NK-92 (cell line): ENCODE data around the gene SLC6A8.
"Not testable (repeated sequence)": the region's sequence is repeated elsewhere in the genome, so short reads cannot be mapped to it uniquely, and the experiment has no call there.

Experiments used
- DNase-seq: peaks from one replicate; lab custom pipeline; 2025; ENCODE audit not compliant: unreplicated experiment; lab: John Stamatoyannopoulos, UW

SLC6A8 gene

DNA sequence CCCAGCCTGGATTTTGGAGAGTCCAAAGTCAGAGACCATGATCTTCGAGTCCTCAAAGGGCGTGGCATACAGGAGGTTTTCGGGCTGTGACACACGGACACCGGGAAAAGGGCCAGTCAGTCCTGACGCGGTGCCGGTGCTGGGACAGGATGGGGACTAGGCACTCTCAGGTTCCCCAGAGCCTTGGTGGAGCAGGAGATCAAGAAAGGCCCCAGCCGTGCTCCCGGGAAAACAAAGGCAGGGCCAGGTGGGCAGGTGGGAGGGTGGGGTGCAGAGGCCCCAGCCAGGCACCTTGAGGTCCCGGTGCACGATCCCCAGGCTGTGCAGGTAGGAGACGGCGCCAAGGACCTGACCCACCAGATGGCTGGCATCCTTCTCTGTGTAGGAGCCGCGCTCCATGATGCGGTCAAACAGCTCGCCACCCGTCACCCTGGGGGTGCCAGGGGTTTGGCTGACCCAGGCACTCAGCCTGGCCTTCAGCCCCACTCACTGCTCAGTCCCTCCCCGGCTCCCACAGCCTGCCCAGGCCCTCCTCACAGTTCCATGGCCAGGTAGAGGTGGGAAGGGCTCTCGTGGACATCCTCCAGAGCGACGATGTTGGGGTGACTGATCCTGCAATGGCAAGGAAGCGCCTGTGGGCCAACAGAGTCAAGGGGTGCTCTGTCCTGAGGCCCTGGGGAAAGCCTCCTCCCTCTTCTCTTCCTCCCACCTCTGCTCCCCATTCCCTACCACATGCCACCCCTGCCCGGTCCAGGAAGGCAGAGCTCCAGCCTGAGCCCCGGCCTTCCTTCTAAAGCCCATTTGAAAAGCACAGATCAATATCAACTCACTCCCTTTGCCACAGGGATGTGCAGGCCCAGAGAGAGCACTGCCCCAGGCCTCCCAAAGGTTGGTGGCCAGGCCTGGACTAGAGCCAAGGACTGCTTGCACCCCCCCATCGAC, 15.9 kb upstream of the SLC6A8 start:
- DNase-seq, result no peak

DNA sequence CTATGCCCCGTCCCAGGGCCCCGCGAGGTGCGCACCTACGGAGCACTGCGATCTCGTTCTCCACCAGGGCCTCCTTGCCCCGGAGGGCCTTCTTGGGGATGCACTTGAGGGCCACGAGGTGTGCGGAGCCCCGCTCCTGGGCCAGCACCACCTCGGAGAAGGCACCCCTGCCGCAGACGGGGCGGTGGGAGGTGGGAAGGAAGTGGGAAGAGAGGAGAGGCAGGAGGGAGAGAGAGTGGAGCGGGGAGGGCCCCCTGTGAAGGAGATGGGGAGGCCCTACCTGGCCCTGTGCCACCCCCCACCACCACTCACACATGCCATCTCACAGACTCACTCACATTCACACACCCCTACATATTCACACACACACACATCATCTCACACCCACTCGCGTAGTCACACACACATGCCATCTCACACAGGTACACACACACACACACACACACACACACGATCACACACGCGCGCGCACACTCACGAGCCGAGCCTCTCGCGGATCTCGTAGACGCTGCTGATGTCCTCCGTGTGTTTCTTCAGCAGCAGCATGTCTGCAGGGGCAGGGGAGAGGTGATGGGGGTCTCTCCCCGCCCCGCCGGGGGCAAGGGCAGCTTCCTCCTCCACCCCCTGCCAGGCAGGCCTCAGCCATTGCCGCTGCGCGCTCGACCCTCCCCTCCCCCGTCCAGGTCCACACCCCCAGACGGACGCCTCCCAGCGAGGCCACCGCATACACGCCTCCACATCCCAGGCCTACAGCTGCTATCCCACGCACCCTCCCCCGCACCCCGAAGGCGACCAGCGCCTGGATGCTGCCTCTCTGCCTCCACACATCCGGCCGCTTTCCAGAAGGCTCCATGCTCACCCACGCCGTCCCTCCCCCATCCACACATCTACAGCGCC, 14.9 kb upstream of the SLC6A8 start:
- DNase-seq, result no peak

DNA sequence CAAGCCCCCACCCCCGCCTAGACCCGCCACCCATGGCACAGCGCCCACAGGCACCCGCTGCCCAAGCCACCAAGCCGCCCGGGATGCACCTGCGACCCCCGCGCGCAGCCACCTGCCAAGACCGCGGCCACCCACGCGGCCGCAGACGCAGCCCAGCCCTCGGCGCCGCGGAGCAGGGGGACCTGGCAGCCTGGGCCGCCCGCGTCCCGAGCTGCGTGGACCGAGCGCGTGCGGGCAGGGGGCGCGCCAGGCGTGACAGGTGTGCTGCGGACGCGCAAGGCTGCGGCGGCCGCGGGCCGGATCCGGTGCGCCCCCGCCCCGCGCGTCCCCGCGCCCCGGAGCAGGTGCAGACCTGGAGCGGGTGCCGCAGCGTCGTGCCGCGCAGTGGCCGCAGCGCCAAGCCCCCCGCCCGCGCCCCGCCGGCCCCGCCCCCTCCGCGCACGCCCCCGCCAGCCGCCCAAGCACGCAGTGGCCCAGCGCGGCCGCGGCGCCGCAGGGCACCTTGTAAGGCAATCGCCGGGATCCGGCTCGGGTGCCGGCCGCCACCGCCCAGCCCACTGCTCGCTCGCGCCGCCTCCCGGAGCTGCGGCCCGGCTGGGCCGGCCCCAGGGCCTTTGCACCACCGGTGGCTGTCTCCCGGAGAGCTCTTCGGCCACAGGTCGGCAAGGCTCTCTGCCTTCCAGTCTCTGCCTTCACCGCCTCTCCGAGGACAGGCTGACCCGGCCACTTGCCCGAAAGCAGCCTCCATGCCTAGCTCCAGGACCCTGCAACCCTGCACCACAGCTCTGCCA, 14.1 kb upstream of the SLC6A8 start, which contains the start of gene PNCK:
Gene PNCK, minus strand, starts transcription at position 386 of the 791 bp plus-strand sequence. CDS start 737 bp downstream, outside the sequence.
- no peak for DNase-seq

DNA sequence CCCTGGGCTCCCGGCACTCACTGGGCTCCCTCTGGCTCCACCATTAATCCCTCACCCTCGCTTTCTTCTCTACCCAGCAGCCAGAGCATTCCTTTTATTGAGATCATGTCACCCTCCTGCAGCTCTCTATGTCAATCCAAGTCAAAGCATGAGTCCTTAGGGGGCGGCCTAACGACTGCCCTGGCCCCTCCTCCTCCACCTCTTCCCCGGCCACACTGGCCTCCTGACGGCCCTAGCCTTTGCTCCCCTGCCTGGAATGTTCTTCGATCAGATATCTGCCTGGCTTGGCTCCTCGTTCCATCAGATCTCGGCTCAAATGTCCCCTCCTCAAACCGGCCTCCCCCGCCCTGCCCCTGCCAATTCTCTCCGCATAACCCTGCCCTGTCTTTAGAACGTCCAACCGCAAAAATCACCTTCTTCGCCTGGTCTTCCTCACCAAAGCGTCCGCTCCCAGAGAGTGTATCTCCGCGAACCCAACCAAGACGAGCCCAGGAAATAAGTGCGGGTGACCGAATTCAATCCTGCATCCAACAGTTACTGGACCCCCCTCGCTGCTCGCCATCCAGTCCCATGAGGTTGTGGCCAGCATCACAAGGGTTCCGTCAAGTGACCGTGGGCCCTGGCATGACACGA, 13.4 kb upstream of the SLC6A8 start:
- no peak for DNase-seq

DNA sequence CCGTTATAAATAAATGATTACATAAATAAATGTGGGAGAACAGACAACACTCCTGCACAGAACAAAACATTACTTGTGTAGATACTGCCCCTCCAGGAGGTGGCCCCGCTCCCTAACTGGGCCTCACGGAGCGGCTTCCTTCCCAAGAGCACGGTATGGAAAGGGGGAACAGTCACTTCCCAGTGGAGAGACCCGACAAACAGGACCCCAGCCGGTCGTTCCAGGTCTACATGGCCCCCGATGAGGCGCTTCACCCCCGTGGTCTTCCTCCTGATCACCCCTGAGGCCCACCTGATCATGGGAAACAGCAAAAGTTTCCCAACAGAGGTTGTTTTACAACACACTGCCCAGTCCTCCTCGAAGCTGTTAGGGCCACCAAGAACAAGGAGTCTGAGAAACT, 6.6 kb upstream of the SLC6A8 start:
- DNase-seq, result no peak

DNA sequence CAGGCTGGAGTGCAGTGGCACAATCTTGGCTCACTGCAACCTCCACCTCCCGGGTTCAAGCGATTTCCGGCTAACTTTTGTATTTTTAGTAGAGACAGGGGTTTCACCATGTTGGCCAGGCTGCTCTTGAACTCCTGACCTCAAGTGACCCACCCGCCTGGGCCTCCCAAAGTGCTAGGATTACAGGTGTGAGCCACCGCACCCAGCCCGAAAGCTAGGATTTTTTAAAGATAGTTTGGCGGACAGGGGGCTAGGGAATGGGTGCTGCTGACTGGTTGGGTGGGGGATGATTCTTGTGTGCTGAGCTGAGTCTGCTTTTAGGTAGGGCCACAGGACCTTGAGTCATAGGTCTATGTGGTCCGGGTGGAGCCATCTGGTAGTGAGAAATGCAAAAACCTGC, 4.2 kb upstream of the SLC6A8 start:
- not testable (repeated sequence) for DNase-seq

DNA sequence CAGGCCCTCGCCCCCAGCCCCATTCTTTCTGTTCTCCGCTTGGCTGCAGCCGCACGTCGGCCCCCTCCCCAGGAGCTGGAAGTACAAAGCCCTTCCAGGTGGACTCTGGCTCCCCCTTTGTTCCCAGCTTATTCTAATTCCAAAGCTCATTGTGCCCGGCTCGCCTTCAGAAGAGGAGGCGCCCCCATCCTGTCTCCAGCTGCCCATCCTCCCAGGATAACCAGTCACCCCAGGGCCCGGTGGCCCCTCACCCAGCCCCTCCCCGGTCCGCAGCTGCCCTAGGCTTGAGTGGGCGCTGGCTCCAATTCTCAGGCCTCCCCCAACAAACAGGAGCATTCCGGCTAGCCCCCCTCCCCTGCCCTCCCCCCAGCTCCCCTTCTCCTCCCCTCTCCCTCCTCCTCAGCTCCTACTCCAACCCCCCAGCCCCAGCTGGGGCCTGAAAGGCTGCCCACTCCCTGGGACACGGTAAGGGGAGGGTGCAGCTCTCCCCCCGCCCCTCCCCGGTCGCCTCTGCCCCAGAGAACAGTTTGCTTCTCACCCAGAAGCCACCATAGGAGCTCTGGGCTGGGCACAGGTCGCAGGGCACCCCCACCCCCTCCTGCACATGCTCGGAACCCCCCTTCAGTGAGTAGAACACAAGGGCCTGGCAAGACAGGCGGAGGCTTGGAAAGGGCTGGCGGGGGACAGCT, 3.1 kb upstream of the SLC6A8 start:
- DNase-seq, result no peak

DNA sequence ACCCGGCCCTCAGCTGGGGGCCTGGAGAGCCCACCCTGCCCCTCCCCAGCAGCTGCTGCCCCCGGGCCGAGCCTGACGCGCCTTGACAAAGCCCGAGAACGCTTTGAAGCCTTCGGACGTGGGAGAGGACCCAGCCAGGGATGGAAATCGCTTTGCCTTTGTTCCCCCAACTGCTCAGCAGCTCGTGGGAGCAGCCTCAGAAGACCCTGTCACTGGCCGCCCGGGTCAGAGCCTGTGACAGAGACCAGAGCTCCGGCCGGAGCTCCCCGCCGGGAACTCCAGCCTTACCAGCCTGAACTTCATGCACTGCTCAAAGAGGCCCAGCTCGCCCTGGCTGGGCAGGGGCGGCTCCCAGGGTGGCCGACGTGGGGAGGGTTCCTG, 2.6 kb upstream of the SLC6A8 start:
- DNase-seq, result no peak

DNA sequence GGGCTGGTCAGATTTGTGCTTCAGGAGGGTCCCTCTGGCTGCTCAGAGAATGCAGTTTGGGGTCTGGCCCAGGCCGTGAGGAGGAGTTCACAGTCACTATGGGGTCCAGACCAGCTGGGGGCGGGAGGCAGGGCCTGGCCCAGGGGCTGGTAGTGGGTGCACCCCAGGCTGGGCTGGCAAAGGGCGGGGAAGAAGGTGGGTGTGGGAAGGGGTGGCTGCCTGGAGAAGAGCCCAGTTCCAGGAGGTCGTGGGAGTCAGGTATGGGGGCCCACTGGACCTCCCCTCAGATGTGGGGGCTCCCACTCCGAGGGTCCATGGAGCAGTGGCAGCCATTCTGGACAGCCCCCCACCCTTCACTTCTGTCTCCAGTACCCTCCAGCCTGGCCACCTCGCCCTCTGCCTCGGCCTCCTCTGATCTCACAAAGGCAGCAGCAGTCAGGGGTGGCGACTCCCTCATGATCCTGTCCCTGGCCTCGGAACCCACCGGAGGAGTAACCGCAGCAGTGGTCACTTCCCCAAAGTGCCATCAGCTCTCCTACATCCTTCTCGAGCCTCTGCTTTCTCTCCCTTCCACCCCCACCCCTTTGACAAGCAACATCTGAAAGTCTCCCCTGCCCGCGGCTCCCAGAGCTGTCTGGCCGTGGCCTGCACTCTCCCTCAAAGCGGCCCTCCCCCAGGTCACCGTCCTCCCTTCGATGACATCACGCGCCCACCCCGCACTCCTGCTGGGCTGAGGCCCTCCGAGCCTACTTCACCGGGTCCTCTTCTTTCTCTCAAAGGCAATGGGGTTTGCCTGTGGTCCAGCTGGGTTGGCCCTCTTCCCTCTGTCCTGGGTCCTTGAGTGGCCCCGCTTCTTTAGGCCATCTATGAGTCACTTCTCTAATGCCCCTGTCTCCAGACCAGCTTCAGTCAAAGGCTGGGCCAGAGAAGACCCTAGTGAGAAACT, 1.7 kb upstream of the SLC6A8 start:
- DNase-seq, result no peak

DNA sequence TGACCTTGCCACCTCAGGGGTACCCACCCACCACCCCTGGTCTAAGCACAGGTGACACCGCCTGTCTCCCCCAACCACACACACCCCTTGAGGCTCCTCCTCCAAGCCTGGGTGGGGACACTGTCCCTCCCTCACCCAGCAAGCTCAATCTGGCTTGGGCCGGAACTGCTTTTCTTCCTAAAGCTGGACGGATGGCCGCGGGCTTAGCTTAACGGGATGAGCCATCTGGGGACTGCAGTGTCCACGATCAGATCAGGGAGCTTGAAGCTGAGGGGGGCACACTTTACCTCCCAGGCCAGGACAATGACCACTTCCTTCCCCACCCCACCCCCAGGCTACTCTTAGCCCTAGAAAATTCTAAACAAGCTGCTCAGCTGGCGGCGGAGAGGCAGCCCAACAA, 1.0 kb upstream of the SLC6A8 start:
- no peak for DNase-seq

DNA sequence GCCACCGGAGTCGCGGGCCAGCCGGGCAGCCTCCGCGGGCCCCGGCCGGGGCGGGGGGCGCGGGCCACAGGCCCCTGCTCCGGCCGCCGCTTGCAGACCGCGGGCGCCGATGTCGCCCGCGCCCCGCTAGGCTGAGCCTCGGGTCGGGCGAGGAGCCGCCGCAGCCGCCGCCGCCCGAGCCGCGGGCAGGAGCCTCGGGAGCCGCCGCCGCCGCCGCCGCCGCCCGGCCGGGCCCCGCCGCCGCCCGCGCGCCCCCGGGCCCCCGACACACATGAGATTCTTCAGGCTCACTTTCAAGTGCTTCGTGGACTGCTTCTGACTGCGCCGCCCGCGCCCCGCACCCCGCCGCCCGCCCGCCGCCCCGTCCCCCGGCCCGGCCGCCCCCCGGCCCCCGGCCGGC, 345 bp downstream of the SLC6A8 start:
- DNase-seq, result no peak

DNA sequence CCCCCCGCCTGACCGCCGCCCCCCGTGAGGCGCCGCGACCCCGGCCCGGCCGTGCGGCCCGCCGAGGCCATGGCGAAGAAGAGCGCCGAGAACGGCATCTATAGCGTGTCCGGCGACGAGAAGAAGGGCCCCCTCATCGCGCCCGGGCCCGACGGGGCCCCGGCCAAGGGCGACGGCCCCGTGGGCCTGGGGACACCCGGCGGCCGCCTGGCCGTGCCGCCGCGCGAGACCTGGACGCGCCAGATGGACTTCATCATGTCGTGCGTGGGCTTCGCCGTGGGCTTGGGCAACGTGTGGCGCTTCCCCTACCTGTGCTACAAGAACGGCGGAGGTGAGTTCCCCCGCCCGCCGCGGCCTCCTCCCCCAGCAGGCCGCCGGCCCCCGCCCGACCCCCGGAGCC, 780 bp downstream of the SLC6A8 start:
- no peak for DNase-seq

DNA sequence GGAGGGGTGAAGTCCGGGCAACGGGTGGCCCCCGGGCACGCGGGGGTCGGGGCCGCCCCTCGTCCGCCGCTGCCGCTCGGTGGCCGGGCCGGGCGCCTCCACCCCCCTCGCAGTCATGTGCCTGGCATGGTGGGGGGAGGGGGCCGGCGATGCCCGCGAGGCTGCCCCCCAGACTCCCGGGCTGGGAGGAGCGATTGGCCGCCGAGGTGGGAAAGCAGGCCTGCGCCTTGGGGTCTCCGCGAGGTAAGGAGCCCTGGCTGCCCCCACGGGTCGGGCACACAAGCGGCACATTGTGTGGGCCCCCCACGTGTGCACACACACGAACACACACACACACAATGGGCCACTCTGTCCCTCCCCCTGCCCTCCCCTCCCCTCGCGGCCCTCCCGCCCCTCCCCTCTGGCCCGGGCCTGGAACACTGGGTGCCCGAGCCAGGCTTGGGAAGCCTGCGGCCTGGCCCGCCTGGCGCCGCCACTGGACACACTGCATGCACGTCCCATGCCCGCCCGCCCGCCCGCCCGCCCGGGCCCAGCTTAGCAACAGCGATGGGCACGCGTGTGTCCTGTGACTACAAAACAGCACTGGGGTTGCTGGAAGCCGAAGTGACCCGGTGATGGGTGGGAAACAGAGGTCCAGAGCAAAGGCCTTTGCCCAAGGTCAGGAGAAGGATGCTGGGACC, 1.3 kb downstream of the SLC6A8 start:
- DNase-seq, result no peak

DNA sequence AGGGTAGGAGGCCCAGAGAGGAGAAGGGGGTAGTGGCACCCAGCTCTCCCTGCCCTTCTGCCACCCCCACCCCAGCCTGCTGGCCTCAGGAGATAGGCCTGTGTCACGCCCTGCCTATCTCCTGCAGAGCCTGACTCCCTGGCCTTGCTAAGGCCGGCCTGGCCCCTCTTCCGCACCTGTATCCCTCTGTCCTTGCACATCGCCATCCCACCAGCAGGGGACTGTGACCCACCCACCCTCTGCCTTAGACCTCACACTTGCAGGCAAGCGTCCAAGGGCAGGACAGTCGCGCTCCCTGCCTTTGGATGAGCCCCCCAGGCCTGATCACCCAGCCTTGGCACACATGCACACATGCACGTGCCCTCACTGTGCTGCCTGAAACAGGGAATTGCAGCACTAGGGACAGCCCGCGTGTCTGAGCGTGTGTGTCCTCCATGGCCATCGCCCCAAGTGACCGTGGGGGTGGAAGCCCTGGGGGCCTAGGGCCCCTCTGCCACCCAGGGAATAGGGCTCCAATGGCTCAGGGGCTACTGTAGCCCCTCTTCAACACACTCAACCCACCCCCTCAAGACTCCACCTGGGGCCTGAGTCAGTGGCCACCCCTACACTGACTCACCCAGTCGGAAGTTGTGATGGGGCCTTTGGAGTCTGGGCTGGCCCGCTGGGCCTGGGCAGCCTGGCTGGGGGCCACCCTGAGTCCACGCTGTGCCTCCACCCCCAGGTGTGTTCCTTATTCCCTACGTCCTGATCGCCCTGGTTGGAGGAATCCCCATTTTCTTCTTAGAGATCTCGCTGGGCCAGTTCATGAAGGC, 2.1 kb downstream of the SLC6A8 start:
- no peak for DNase-seq

DNA sequence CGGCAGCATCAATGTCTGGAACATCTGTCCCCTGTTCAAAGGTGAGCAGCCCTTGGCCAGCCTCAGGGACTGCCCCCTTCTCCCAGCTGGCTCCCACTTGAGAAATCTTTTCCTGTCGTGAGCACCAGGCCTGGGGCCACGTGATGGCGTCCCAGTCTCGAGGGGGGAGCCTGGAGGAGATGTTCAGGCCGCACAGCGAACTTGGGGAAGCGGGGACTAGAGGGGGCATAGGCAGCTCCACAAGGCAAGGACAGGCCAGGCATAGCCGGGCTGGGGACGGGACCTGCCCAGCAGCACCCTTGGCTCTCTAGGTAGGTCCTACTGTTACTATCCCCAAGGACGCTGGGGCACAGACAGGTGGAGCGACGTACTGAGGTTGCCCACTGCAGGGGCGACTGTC, 2.7 kb downstream of the SLC6A8 start:
- DNase-seq, result no peak

DNA sequence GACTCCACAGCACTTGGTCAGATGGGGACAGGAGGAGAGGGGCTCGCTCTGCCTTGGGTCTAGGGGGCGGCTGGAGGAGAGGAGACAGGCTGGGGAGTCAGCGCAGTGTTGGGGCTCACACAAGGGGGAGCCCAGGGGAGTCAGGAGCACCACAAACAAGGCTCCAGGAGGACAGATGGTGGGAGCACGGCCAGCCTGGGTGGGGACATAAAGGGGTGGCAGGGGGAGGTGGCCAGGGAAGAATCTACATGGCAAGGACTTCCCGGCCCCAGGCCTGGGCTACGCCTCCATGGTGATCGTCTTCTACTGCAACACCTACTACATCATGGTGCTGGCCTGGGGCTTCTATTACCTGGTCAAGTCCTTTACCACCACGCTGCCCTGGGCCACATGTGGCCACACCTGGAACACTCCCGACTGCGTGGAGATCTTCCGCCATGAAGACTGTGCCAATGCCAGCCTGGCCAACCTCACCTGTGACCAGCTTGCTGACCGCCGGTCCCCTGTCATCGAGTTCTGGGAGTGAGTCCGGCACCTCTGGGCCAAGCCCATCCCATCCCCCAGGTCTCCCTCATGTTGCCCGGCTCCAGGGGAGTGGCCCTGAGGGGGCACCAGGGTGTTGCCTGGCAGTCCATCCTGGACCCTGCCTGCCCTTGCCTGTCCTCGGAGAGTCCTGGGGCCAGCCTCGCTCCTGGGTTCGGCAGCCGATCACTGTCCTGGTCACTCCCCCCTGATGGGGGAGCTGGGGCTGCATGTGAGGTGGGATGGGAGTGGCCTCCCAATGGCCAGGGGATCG, 3.5 kb downstream of the SLC6A8 start:
- DNase-seq, result not testable (repeated sequence)

DNA sequence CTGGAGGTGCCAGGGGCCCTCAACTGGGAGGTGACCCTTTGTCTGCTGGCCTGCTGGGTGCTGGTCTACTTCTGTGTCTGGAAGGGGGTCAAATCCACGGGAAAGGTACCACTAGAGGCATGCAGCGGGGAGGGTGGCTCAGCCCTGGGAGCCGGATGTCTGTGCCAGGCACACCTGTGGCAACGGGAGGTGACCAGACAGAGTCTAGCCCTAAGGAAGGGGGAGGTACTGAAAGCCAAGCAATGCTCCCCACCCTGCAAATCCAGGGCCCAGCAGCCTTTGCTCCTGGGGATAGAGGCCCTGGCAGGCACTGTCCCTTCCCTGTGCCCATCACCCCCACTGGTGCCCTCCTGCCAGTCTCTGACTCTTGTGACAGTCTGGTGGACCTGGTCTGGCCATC, 4.3 kb downstream of the SLC6A8 start:
- no peak for DNase-seq
